Endothelial cell of umbilical vein (primary cell): ENCODE measurements around the gene DPF1. TPM values are rescaled to one million over a fixed set of nuclear protein-coding genes. Genes with fewer than 3 reads are reported as not detected.

Source experiments
- BruUV-seq: library from RNA; stranded (reverse); fragments of 400-500 nt; replicated peaks from 2 replicates; lab custom pipeline; 2021; lab: Mats Ljungman, UMichigan
- CTCF ChIA-PET: fragments of 300-600, 350-600 bp; sonication (Branson Sonifier 250); formaldehyde crosslinking; loops from one replicate; lab custom pipeline; 2021; ENCODE audit warnings: antibody characterized with exemption, inconsistent platforms; lab: Charles Lee
- POLR2A ChIA-PET: fragments of 300-600, 350-600 bp; sonication (Branson Sonifier 250); formaldehyde crosslinking; loops from one replicate; lab custom pipeline; 2021; ENCODE audit warnings: antibody characterized with exemption, inconsistent platforms; lab: Charles Lee
- DNase-seq: peaks from one replicate; pipeline ENCODE4 v3.0.0-alpha.2; 2011; ENCODE audit warnings: low read depth, low spot score
- FAIRE-seq: peaks from 2 replicates; lab custom pipeline; 2011; peaks lifted over from hg19 to GRCh38; lab: Jason Lieb, UNC
- H2AFZ ChIP-seq: 2 replicates; pipeline ENCODE4 v1.6.0; 2012; ENCODE audit warnings: low read depth, low read length, control low read depth, inconsistent platforms
- H3K27ac ChIP-seq: 2 replicates; pipeline ENCODE4 v1.5.1; 2011; ENCODE audit warnings: low read depth, mild to moderate bottlenecking, control low read depth, low read length, moderate library complexity; ENCODE audit not compliant: insufficient read depth
- H3K27me3 ChIP-seq, 2 experiments: 2 replicates each; pipeline versions ENCODE4 v1.6.0 to v1.6.1; 2011; ENCODE audit warnings: low read length in 2 of 2, mixed read lengths in 1 of 2; ENCODE audit not compliant: control insufficient read depth in 2 of 2, insufficient read depth in 2 of 2
- H3K36me3 ChIP-seq, 2 experiments: 2 replicates in 1 of 2; 3 replicates in 1 of 2; pipeline ENCODE4 v1.5.1; 2011; ENCODE audit warnings: low read length in 2 of 2, mild to moderate bottlenecking in 1 of 2, moderate library complexity in 1 of 2; ENCODE audit not compliant: control insufficient read depth in 2 of 2, insufficient read depth in 2 of 2; ENCODE audit errors: extremely low read depth in 1 of 2
- H3K4me1 ChIP-seq: 3 replicates; pipeline ENCODE4 v1.5.1; 2011; ENCODE audit warnings: mild to moderate bottlenecking, low read length; ENCODE audit not compliant: control insufficient read depth, insufficient read depth; ENCODE audit errors: extremely low read depth
- H3K4me2 ChIP-seq: 2 replicates; pipeline ENCODE4 v1.6.1; 2011; ENCODE audit warnings: low read length, control low read depth, mixed read lengths; ENCODE audit not compliant: insufficient read depth
- H3K4me3 ChIP-seq, 3 experiments: fragments of 200-600 bp in 1 of 3; sonication (generic), shearing (Covaris generic) in 1 of 3; replicated peaks in 1 of 3; 2 replicates each; pipeline ENCODE4 v1.5.1; 2011 to 2016; ENCODE audit warnings: control low read depth in 3 of 3, low read length in 3 of 3, mild to moderate bottlenecking in 2 of 3, inconsistent platforms in 1 of 3, low read depth in 1 of 3, moderate library complexity in 1 of 3; ENCODE audit not compliant: insufficient read depth in 1 of 3
- H3K79me2 ChIP-seq: 2 replicates; pipeline ENCODE4 v1.6.0; 2012; ENCODE audit warnings: low read length, inconsistent platforms; ENCODE audit not compliant: control insufficient read depth, insufficient read depth
- H3K9ac ChIP-seq: replicated peaks from 2 replicates; pipeline ENCODE3; 2011; ENCODE audit warnings: low read length, control low read depth; ENCODE audit not compliant: insufficient read depth; ENCODE audit errors: extremely low read depth
- H3K9me1 ChIP-seq: replicated peaks from 3 replicates; pipeline ENCODE4 v1.6.0; 2011; ENCODE audit warnings: mild to moderate bottlenecking, low read length; ENCODE audit not compliant: control insufficient read depth, insufficient read depth; ENCODE audit errors: extremely low read depth
- H3K9me3 ChIP-seq: replicated peaks from 2 replicates; pipeline ENCODE4 v1.5.1; 2012; ENCODE audit warnings: low read length, inconsistent platforms; ENCODE audit not compliant: control insufficient read depth, insufficient read depth
- H4K20me1 ChIP-seq: replicated peaks from 2 replicates; pipeline ENCODE3; 2011; ENCODE audit warnings: mild to moderate bottlenecking, low read length; ENCODE audit not compliant: control insufficient read depth, insufficient read depth; ENCODE audit errors: extremely low read depth
- CTCF ChIP-seq, 2 donors: IDR thresholded peaks; 1 replicate in 1 of 2; 2 replicates in 1 of 2; pipeline ENCODE4 v1.5.1; 2011; ENCODE audit warnings: low read length in 2 of 2, mild to moderate bottlenecking in 2 of 2, moderate library complexity in 2 of 2, control low read depth in 1 of 2, inconsistent platforms in 1 of 2, low read depth in 1 of 2; ENCODE audit not compliant: insufficient read depth in 1 of 2; ENCODE audit errors: extremely low read depth in 1 of 2
- EZH2 ChIP-seq: IDR thresholded peaks from 2 replicates; pipeline ENCODE4 v1.6.1; 2012; ENCODE audit warnings: borderline replicate concordance, low read depth, mild to moderate bottlenecking, moderate library complexity, low read length, inconsistent platforms; ENCODE audit not compliant: severe bottlenecking
- FOS ChIP-seq: IDR thresholded peaks from 2 replicates; pipeline ENCODE4 v1.6.1; 2011; ENCODE audit warnings: mild to moderate bottlenecking, low read length, moderate library complexity, borderline replicate concordance; ENCODE audit not compliant: insufficient read depth
- GATA2 ChIP-seq: IDR thresholded peaks from 2 replicates; pipeline ENCODE4 v1.7.0; 2011; ENCODE audit warnings: low read depth, mild to moderate bottlenecking, moderate library complexity, mixed read lengths, low read length; ENCODE audit not compliant: insufficient read length, insufficient read depth
- JUN ChIP-seq: IDR thresholded peaks from 2 replicates; pipeline ENCODE4 v1.6.1; 2011; ENCODE audit warnings: borderline replicate concordance, low read depth; ENCODE audit not compliant: insufficient read length, insufficient read depth
- MAX ChIP-seq: IDR thresholded peaks from 2 replicates; pipeline ENCODE4 v1.6.1; 2011; ENCODE audit not compliant: insufficient read depth, insufficient read length
- MYC ChIP-seq: IDR thresholded peaks from one replicate; pipeline ENCODE4 v1.6.1; 2011; ENCODE audit warnings: mild to moderate bottlenecking, low read depth, low read length
- POLR2A ChIP-seq: IDR thresholded peaks from 2 replicates; pipeline ENCODE4 v1.6.1; 2012; ENCODE audit warnings: low read depth, mild to moderate bottlenecking, control low read depth, low read length
- POLR2AphosphoS5 ChIP-seq: IDR thresholded peaks from 2 replicates; pipeline ENCODE4 v1.6.1; 2012; ENCODE audit warnings: low read depth, mild to moderate bottlenecking, control low read depth, low read length, moderate library complexity; ENCODE audit not compliant: insufficient read depth
- dilution Hi-C: fragments of 300-500 bp; cut with MboI; formaldehyde crosslinking; loops from one replicate; pipeline ENCODE4 v1.15.0; 2019; ENCODE audit warnings: low sequenced_read_pairs; ENCODE audit not compliant: extremely low pct_ligation_motif_present
- intact Hi-C: fragments of 100-400 bp; cut with micrococcal nuclease; formaldehyde crosslinking; loops from one replicate; pipeline ENCODE4 v1.10.0; 2022
- polyA plus RNA-seq, 4 experiments: library from polyadenylated mRNA; depleted of rRNA in 3 of 4; stranded (reverse) in 3 of 4; unstranded in 1 of 4; fragments of >200 nt; gene quantifications; 2 replicates each; pipeline versions ENCODE4 v1.2.1 to v1.2.3, GENCODE V29; 2011 to 2012; ENCODE audit warnings: missing spikeins in 1 of 4
- total RNA-seq: library from RNA; stranded (reverse); gene quantifications from 2 replicates; pipeline ENCODE4 v1.2.3, GENCODE V29; 2021

Gene DPF1
- total and polyA plus RNA-seq, 2 donors (not counting 3 experiments of a cell fraction or from before 2014, with no cell fraction given): 2.0 to 3.9 TPM

GRCh38 chr19:38211766-38212165 lies 12.3 kb downstream of the DPF1 start:
- DNase-seq: no peak
- peaks cover 11% of the 10 kb centered on the region for H3K4me1 ChIP-seq
- H3K9me3 ChIP-seq: no peaks in the 10 kb centered on the region
- ChIA-PET POLR2A (no interaction called here), CTCF (interaction anchor here (1.3 to 1.9 kb wide), 2 partner anchors 69 to 309 kb away, joined by 4 to 7 read pairs; no protein-coding TSS in a partner anchor)
- H3K27me3 ChIP-seq: peaks cover 12 to 23% of the 10 kb centered on the region in 2 experiments
- dilution Hi-C loops (no loop called here), intact Hi-C loops (loop anchor here (5.0 kb wide), 1 partner anchor 69 kb away; no protein-coding TSS in a partner anchor)
- H3K9me1 ChIP-seq: no peaks in the 10 kb centered on the region
- H3K4me2 ChIP-seq: no peak overlapping the region
- H4K20me1 ChIP-seq: no peaks in the 10 kb centered on the region
- H3K36me3 ChIP-seq: no peaks in the 10 kb centered on the region
- FAIRE-seq: no peak
- BruUV-seq: no TSS peak
- TF ChIP-seq POLR2AphosphoS5 (no peak), GATA2 (no peak), POLR2A (no peak), MAX (no peak), MYC (no peak), EZH2 (no peak), CTCF (IDR thresholded peaks at IDR 0.05; ENCODE audit: extremely low read depth in 1 of 2, insufficient read depth in 1 of 2, low read depth in 1 of 2, low read length in 2 of 2) (no peak), FOS (no peak), JUN (no peak)
- no peak overlapping the region for H2AFZ ChIP-seq
- no peak overlapping the region for H3K9ac ChIP-seq
- H3K79me2 ChIP-seq: no peaks in the 10 kb centered on the region
- no peak overlapping the region for H3K4me3 ChIP-seq
- no peak overlapping the region for H3K27ac ChIP-seq
